Upper lobe of right lung (tissue), 1 donor: ENCODE results near the gene SHLD1. TPM values are rescaled to one million over a fixed set of nuclear protein-coding genes. Genes with fewer than 3 reads are reported as not detected.
"Not testable (repeated sequence)": the region's sequence is repeated elsewhere in the genome, so short reads cannot be mapped to it uniquely, and the experiment has no call there.

Experiments used
- ATAC-seq: fragments of 200-7000 bp; cut with Tn5 transposase; one replicate; pipeline ENCODE4 v1.9.1; 2020; ENCODE audit warnings: mild to moderate bottlenecking, moderate library complexity
- DNase-seq: peaks from one replicate; pipeline ENCODE4 v3.0.0-alpha.2; 2020
- H3K27ac ChIP-seq: fragments of 200-600 bp; one replicate; pipeline ENCODE4 v1.8.0; 2022
- H3K27me3 ChIP-seq: fragments of 200-600 bp; one replicate; pipeline ENCODE4 v1.8.0; 2022; ENCODE audit warnings: mild to moderate bottlenecking
- H3K36me3 ChIP-seq: fragments of 200-600 bp; one replicate; pipeline ENCODE4 v1.8.0; 2022
- H3K4me1 ChIP-seq: fragments of 200-600 bp; one replicate; pipeline ENCODE4 v1.8.0; 2022
- H3K4me3 ChIP-seq: fragments of 200-600 bp; one replicate; pipeline ENCODE4 v1.8.0; 2022; ENCODE audit warnings: mild to moderate bottlenecking
- H3K9me3 ChIP-seq: fragments of 200-600 bp; one replicate; pipeline ENCODE4 v1.8.0; 2022
- intact Hi-C: fragments of 100-400 bp; cut with DNase I; formaldehyde crosslinking; loops from one replicate; pipeline ENCODE4 v1.11.0; 2022
- total RNA-seq: library from RNA; stranded (reverse); fragmentation: NEBNext Ultra II Directional; extraction: Animal tissue kit (Norgen Biotek cat#: 25700); gene quantifications from one replicate; pipeline ENCODE4 v1.2.1, GENCODE V29; 2021
- TF ChIP-seq, protein P1 (sequence below): fragments of 200-600 bp; IDR thresholded peaks from one replicate; pipeline ENCODE4 v1.8.0; 2022; ENCODE audit warnings: antibody characterized with exemption
- donor health status: DM: no; HTN: yes; CAD: no; lungs with severe emphysema.

SHLD1 gene
- total RNA-seq, 1 donor from 2014 or later = 5.8 TPM

DNA sequence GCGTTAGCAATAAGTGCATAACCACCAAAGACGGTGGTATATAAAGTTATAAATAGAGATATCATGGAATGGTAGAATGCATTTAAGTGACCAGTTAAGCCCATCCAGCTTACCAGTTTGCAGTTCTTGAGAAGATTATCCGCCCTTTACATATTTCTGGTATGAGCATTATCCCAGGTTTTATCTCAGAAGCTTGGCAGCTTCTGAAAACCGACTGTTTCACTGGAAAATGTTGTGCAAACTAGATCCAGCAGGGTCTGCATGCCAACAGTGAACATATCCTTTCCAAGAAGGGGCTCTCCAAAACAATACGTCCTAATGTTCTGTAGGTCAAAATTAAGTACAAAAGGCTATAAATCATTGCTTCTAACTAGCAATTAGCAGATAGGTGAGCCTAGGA, 29.5 kb upstream of the SHLD1 start:
- Histone ChIP-seq H3K36me3 (no peaks in the 10 kb centered on the region), H3K27ac (no peak overlapping the region), H3K27me3 (no peaks in the 10 kb centered on the region), H3K4me1 (peaks cover 17% of the 10 kb centered on the region), H3K4me3 (no peak overlapping the region), H3K9me3 (no peaks in the 10 kb centered on the region)
- no peak for DNase-seq
- TF ChIP-seq, protein P1, sequence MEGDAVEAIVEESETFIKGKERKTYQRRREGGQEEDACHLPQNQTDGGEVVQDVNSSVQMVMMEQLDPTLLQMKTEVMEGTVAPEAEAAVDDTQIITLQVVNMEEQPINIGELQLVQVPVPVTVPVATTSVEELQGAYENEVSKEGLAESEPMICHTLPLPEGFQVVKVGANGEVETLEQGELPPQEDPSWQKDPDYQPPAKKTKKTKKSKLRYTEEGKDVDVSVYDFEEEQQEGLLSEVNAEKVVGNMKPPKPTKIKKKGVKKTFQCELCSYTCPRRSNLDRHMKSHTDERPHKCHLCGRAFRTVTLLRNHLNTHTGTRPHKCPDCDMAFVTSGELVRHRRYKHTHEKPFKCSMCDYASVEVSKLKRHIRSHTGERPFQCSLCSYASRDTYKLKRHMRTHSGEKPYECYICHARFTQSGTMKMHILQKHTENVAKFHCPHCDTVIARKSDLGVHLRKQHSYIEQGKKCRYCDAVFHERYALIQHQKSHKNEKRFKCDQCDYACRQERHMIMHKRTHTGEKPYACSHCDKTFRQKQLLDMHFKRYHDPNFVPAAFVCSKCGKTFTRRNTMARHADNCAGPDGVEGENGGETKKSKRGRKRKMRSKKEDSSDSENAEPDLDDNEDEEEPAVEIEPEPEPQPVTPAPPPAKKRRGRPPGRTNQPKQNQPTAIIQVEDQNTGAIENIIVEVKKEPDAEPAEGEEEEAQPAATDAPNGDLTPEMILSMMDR = no peak
- no peak for ATAC-seq
- intact Hi-C loops = no loop called here

DNA sequence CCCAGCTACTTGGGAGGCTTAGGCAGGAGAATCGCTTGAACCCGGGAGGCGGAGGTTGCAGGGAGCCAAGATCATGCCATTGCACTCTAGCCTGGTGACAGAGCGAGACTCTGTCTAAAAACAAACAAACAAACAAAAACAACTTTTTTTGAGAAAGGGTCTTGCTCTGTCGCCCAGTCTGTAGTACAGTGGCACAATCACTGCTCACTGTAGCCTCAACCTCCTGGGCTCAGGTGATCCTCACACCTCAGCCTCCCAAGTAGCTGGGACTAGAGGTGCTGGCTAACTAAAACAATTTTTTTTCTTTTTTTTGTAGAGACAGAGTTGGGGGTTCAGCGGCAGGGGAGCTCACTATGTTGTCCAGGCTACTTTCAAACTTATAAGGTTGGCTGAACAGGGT, 28.8 kb upstream of the SHLD1 start:
- intact Hi-C loops, H3K4me3 ChIP-seq, H3K27ac ChIP-seq, ATAC-seq, H3K27me3 ChIP-seq, H3K9me3 ChIP-seq, H3K36me3 ChIP-seq, DNase-seq: not testable (repeated sequence)
- H3K4me1 ChIP-seq = peaks cover 17% of the 10 kb centered on the region

DNA sequence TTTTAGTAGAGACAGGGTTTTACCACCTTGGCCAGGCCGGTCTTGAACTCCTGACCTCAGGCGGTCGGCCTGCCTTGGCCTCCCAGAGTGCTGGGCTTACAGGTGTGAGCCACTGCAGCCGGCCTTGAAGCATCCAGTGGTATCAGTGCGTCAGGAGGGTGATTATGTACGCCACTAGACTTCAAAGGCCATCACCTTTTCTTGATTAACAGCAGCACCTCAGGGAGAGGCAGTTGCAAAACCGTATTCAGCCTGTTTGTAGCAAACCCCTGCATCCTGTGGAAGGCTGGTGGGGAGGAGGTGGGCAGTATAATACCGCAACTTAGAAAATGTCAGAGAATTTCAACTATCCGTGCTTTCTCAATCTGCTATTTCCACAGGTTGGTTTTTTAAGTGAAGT, 27.3 kb upstream of the SHLD1 start:
- peaks cover 17% of the 10 kb centered on the region for H3K4me1 ChIP-seq
- TF ChIP-seq, protein P1 = no peak
- no peaks in the 10 kb centered on the region for H3K27me3 ChIP-seq
- DNase-seq = no peak
- H3K9me3 ChIP-seq = no peaks in the 10 kb centered on the region
- intact Hi-C loops = no loop called here
- ATAC-seq = no peak
- H3K27ac ChIP-seq = no peak overlapping the region
- no peaks in the 10 kb centered on the region for H3K36me3 ChIP-seq
- H3K4me3 ChIP-seq = no peak overlapping the region

DNA sequence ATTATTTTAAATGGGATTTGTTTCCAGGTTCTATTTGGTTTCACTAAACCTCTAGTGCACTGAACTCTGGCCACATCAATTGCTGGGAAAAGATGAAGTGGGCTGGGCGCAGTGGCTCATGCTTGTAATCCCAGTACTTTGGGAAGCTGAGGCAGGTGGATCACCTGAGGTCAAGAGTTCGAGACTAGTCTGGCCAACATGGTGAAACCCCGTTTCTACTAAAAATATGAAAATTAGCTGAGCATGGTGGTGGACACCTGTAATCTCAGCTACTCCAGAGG, 25.1 kb upstream of the SHLD1 start:
- H3K9me3 ChIP-seq, H3K4me3 ChIP-seq, H3K36me3 ChIP-seq, intact Hi-C loops, DNase-seq, ATAC-seq, H3K27me3 ChIP-seq: not testable (repeated sequence)
- peaks cover 17% of the 10 kb centered on the region for H3K4me1 ChIP-seq
- peak overlapping the region; percentile 37 for H3K27ac ChIP-seq

DNA sequence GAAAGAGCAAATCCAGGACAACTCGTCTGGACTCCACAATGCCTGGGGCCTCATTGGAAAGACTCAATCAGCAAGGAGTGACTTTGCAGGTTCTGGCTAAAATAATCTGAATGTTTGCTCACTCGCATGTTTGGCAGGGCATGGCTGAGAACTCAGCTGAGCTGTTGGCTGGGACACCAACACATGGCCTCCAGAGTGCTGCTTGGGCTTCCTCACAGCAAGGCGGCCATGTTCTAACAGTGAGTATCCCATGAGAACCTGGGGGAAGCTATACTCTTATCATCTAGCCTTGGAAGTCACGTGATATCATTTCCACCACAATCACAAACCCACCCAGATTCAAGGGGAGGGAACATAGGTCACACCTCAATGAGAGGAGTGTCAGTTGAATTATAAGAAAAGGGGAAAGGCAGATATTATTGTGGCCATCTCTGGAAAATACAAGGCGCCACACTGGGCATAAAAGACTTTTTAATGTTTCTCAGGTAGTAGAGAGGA, 23.1 kb upstream of the SHLD1 start:
- no peak for ATAC-seq
- Histone ChIP-seq H3K9me3 (no peaks in the 10 kb centered on the region), H3K27me3 (no peaks in the 10 kb centered on the region), H3K27ac (no peak overlapping the region), H3K4me1 (peaks cover 13% of the 10 kb centered on the region), H3K36me3 (no peaks in the 10 kb centered on the region), H3K4me3 (no peak overlapping the region)
- no peak for DNase-seq
- TF ChIP-seq, protein P1 = no peak
- intact Hi-C loops = no loop called here

DNA sequence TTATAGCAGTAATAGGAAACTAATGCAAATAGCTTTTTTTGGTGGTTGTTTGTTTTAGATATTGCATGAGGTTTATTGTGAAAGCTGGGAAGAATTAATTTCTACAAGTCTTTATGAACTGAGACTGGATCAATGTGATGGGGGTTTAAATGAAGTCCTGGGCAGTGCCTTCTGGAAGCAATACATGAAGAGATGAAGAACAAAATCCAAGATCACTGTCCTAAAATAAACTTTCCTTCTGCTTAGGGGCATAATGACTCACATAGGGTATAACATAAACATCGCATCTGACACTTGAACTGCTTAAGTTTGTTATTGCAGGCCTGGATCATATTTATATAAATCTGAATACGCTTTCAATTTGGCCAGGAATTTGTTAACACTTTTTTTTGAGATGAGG, 20.9 kb upstream of the SHLD1 start:
- TF ChIP-seq, protein P1 = no peak
- Histone ChIP-seq H3K27me3 (no peaks in the 10 kb centered on the region), H3K4me3 (no peak overlapping the region), H3K9me3 (no peaks in the 10 kb centered on the region), H3K4me1 (peaks cover 11% of the 10 kb centered on the region), H3K36me3 (no peaks in the 10 kb centered on the region), H3K27ac (no peak overlapping the region)
- ATAC-seq (no peak), DNase-seq (no peak)
- intact Hi-C loops = no loop called here

DNA sequence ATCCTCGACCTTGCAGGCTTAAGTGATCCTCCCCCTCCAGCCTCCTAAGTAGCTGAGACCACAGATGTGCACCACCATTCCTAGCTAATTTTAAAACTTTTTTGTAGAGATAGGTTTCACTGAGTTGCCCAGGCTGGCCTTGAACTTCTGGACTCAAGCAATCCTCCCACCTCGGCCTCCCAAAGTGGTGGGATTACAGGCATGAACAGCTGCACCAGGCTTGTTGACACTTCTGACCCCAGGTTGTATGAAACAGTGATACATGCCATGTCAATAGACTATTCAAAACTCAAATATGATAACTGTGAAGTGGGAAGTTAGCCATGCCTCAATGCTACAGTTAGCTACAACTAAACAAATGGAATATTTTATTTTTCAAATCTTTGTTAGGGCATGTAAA, 20.1 kb upstream of the SHLD1 start:
- Histone ChIP-seq H3K4me1 (peaks cover 3% of the 10 kb centered on the region), H3K36me3 (no peaks in the 10 kb centered on the region), H3K27ac (no peak overlapping the region), H3K27me3 (no peaks in the 10 kb centered on the region), H3K4me3 (no peak overlapping the region), H3K9me3 (no peaks in the 10 kb centered on the region)
- TF ChIP-seq, protein P1 = no peak
- ATAC-seq = no peak
- intact Hi-C loops = no loop called here
- DNase-seq = no peak
